ENCODE measurements around the gene BCL11A. TPM values are rescaled to one million over a fixed set of nuclear protein-coding genes. Genes with fewer than 3 reads are reported as not detected.

The BCL11A gene
- polyA plus RNA-seq, 1 donor from 2014 or later, result 44.0 TPM

DNA sequence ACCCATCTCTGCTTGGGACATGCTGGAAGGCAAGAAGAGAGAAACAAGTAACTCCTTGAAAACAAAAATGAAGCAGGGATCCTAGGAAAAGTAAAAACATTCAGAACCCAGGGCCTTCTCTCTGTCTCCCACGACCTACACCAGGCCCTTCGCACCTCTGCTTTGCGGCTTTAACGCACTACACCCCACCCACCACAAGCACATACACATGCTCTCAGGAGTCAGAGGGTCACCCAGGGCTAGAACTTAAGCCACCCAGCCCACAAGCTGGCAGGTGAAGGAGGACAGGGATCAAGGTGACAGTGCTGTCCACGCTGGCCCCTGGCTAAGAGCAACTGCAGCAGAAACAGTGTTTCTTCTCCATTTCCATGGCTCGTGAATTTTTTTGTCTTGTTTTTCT lies 72.2 kb downstream of the BCL11A start:
- H3F3A ChIP-seq (ENCODE audit: insufficient read depth, low read length, poor library complexity, severe bottlenecking), result peaks cover 3% of the 10 kb centered on the region
- no peaks in the 10 kb centered on the region for H3K9me2 ChIP-seq (ENCODE audit: insufficient read depth, low read length)
- no peak overlapping the region for H3K9ac ChIP-seq (ENCODE audit: low read length)
- no peak overlapping the region for H3K4me3 ChIP-seq (ENCODE audit: low read length)
- no peak for TF ChIP-seq SMC3 (conservative IDR thresholded peaks at IDR 0.05; ENCODE audit: poor library complexity)
- H3K79me2 ChIP-seq (replicated peaks; ENCODE audit: insufficient read depth, low read length), result peaks cover 92% of the 10 kb centered on the region
- no peak overlapping the region for H3K27ac ChIP-seq (ENCODE audit: low read length)
- no peaks in the 10 kb centered on the region for H3K9me3 ChIP-seq (ENCODE audit: low read length)
- no peak overlapping the region for H3K4me2 ChIP-seq (ENCODE audit: low read length)
- H3K36me3 ChIP-seq (ENCODE audit: insufficient read depth, low read length), result peaks cover 4% of the 10 kb centered on the region
- H3K27me3 ChIP-seq (ENCODE audit: insufficient read depth, low read depth, low read length), result no peaks in the 10 kb centered on the region
- H2AFZ ChIP-seq (ENCODE audit: low read depth, low read length), result no peak overlapping the region
- H4K20me1 ChIP-seq (ENCODE audit: insufficient read depth), result peaks cover 2% of the 10 kb centered on the region

- no peak overlapping the region for H3K27ac ChIP-seq (ENCODE audit: low read length)
- no peaks in the 10 kb centered on the region for H3K9me2 ChIP-seq (ENCODE audit: insufficient read depth, low read length)
- no peak overlapping the region for H3K9ac ChIP-seq (ENCODE audit: low read length)
- H3K27me3 ChIP-seq (ENCODE audit: insufficient read depth, low read depth, low read length), result no peaks in the 10 kb centered on the region
- no peaks in the 10 kb centered on the region for H3K9me3 ChIP-seq (ENCODE audit: low read length)
- no peak overlapping the region for H3K4me3 ChIP-seq (ENCODE audit: low read length)
- H3K79me2 ChIP-seq (replicated peaks; ENCODE audit: insufficient read depth, low read length), result peaks cover 89% of the 10 kb centered on the region
- H3K36me3 ChIP-seq (ENCODE audit: insufficient read depth, low read length), result no peaks in the 10 kb centered on the region
- no peak overlapping the region for H2AFZ ChIP-seq (ENCODE audit: low read depth, low read length)
- no peak overlapping the region for H3K4me2 ChIP-seq (ENCODE audit: low read length)
- peaks cover 3% of the 10 kb centered on the region for H3F3A ChIP-seq (ENCODE audit: insufficient read depth, low read length, poor library complexity, severe bottlenecking)
- peaks cover 6% of the 10 kb centered on the region for H4K20me1 ChIP-seq (ENCODE audit: insufficient read depth)
- no peak for TF ChIP-seq POLR2AphosphoS5 (IDR thresholded peaks at IDR 0.05)
- TF ChIP-seq EZH2 (IDR thresholded peaks at IDR 0.05; ENCODE audit: borderline replicate concordance, insufficient read depth, low read length, poor library complexity, severe bottlenecking), result no peak
- no peak for TF ChIP-seq TAF1 (IDR thresholded peaks at IDR 0.05; ENCODE audit: low read depth)
- TF ChIP-seq RAD21 (conservative IDR thresholded peaks at IDR 0.05), result no peak
- TF ChIP-seq, protein P1, sequence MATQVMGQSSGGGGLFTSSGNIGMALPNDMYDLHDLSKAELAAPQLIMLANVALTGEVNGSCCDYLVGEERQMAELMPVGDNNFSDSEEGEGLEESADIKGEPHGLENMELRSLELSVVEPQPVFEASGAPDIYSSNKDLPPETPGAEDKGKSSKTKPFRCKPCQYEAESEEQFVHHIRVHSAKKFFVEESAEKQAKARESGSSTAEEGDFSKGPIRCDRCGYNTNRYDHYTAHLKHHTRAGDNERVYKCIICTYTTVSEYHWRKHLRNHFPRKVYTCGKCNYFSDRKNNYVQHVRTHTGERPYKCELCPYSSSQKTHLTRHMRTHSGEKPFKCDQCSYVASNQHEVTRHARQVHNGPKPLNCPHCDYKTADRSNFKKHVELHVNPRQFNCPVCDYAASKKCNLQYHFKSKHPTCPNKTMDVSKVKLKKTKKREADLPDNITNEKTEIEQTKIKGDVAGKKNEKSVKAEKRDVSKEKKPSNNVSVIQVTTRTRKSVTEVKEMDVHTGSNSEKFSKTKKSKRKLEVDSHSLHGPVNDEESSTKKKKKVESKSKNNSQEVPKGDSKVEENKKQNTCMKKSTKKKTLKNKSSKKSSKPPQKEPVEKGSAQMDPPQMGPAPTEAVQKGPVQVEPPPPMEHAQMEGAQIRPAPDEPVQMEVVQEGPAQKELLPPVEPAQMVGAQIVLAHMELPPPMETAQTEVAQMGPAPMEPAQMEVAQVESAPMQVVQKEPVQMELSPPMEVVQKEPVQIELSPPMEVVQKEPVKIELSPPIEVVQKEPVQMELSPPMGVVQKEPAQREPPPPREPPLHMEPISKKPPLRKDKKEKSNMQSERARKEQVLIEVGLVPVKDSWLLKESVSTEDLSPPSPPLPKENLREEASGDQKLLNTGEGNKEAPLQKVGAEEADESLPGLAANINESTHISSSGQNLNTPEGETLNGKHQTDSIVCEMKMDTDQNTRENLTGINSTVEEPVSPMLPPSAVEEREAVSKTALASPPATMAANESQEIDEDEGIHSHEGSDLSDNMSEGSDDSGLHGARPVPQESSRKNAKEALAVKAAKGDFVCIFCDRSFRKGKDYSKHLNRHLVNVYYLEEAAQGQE (IDR thresholded peaks at IDR 0.05; ENCODE audit: borderline replicate concordance), result no peak
- TF ChIP-seq EP300 (conservative IDR thresholded peaks at IDR 0.05; ENCODE audit: poor library complexity, severe bottlenecking), result no peak
- TF ChIP-seq SMC3 (conservative IDR thresholded peaks at IDR 0.05; ENCODE audit: poor library complexity), result no peak
- TF ChIP-seq MXI1 (conservative IDR thresholded peaks at IDR 0.05; ENCODE audit: poor library complexity, severe bottlenecking), result no peak
- TF ChIP-seq, protein P2, sequence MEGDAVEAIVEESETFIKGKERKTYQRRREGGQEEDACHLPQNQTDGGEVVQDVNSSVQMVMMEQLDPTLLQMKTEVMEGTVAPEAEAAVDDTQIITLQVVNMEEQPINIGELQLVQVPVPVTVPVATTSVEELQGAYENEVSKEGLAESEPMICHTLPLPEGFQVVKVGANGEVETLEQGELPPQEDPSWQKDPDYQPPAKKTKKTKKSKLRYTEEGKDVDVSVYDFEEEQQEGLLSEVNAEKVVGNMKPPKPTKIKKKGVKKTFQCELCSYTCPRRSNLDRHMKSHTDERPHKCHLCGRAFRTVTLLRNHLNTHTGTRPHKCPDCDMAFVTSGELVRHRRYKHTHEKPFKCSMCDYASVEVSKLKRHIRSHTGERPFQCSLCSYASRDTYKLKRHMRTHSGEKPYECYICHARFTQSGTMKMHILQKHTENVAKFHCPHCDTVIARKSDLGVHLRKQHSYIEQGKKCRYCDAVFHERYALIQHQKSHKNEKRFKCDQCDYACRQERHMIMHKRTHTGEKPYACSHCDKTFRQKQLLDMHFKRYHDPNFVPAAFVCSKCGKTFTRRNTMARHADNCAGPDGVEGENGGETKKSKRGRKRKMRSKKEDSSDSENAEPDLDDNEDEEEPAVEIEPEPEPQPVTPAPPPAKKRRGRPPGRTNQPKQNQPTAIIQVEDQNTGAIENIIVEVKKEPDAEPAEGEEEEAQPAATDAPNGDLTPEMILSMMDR (IDR thresholded peaks at IDR 0.05; ENCODE audit: poor library complexity, severe bottlenecking), result no peak
Measured at GRCh38 chr2:60480089-60480773, 73.2 kb downstream of the BCL11A start.
